GM19328 (cell line): ENCODE results near the gene DDC.
A peak's percentile ranks its signal among the peaks of the same experiment; 100 is the strongest.
"Not testable (repeated sequence)": the region's sequence is repeated elsewhere in the genome, so short reads cannot be mapped to it uniquely, and the experiment has no call there.

Experiments
- ATAC-seq: cut with Tn5 transposase; IDR thresholded peaks from one replicate; pipeline ENCODE4 v1.9.1; 2021; ENCODE audit warnings: mild to moderate bottlenecking, moderate library complexity; ENCODE audit not compliant: unreplicated experiment

DDC gene

GRCh38 chr7:50459183-50459582, 106.0 kb downstream of the DDC start:
- not testable (repeated sequence) for ATAC-seq

GRCh38 chr7:50458651-50459050, 106.6 kb downstream of the DDC start:
- ATAC-seq, result not testable (repeated sequence)

- ATAC-seq, result no peak
These were observed 108.7 kb downstream of the DDC start for GRCh38 chr7:50456371-50457123.

- ATAC-seq, result no peak
These were observed 109.5 kb downstream of the DDC start for GRCh38 chr7:50455658-50456057.

DNA sequence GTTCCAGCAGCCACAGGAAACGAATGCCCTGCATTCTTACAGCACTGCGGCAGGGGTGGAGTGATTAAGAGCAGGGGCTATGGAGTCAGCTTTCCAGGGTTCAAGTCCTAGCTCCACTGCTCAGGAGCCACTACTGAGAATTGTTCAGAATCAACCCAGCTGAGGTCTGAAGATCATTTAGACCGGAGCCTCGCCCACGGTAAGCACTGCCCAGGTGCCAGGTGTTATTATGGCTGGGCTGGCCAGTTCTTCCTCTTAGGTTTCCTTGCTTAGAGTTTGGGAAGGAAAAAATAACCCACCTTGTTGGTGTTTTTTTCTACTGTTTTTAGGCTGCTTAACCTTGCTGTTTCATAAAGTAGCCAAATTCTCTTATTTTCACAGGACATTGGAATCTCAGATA, 110.2 kb downstream of the DDC start:
- no peak for ATAC-seq

GRCh38 chr7:50450590-50451032, 114.6 kb downstream of the DDC start:
- peak; percentile 18 for ATAC-seq

GRCh38 chr7:50449881-50450589, 115.2 kb downstream of the DDC start, which contains the start of gene FIGNL1:
Gene FIGNL1 (minus strand): TSS chr7:50450350. CDS start chr7:50447287, 3,063 bp downstream.
- ATAC-seq, result peak; percentile 82

- ATAC-seq, result no peak
These were observed 115.7 kb downstream of the DDC start for GRCh38 chr7:50449501-50449880.

- ATAC-seq, result no peak
These were observed 116.4 kb downstream of the DDC start for GRCh38 chr7:50448823-50449222.

GRCh38 chr7:50446542-50446960, 118.7 kb downstream of the DDC start:
- no peak for ATAC-seq

- no peak for ATAC-seq
These were observed 128.9 kb downstream of the DDC start for GRCh38 chr7:50436133-50436806.

GRCh38 chr7:50431722-50432305, 133.4 kb downstream of the DDC start:
- no peak for ATAC-seq

DNA sequence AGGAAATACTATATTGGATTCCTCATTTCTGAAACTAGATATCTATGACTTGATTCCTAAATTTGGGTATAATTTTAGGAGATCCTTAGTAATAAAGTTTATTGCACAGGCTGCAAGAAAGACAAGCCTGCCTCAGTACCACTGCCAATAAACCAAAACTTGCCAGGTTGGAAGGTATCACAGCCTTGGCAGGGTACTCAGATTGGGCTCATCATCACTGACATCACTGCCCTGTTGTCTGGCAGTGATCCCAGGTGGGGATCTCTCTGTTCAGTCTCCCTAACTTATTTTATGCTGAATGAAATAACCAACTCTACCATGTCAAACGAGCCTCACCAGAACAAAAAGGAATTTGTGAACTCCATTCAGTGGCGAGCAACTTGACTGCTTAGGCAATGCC, 133.9 kb downstream of the DDC start:
- ATAC-seq, result no peak

GRCh38 chr7:50428911-50429310, 136.3 kb downstream of the DDC start:
- no peak for ATAC-seq

GRCh38 chr7:50427518-50427917, 137.7 kb downstream of the DDC start:
- ATAC-seq, result no peak

DNA sequence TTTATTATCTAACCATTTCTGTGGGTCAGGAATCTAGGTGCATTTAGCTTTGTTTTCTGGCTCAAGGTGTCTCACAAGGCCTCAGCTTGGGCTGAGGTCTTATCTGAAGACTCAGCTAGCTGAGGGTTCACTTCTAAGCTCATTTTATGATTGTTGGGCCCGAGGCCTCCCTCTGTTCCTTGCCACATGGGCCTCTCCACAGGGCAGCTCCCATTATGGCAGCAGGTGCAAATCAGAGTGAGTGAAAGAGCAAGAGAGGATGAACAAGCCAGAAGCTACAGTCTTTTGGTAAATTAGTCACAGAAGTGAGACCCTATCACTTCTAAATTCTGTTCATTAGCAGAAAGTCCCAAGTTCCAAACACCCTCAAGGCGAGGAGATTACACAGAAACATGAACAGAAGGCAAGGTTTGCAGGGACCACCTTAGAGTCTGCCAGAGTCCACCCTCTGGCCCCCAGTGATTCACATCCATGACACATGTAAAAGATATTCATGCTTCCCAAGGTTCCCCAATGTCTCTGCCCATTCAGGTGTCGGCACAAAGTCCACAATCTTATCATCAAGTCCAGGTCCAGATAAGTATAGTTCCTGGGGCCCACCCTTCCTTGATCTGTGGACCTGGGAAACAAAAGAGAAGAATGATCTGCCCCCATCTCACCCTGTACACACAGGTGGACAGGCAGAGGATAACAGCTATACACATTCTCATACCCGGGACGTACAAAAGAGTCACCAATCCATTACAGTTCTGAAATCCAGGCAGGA, 138.7 kb downstream of the DDC start:
- ATAC-seq, result no peak

- no peak for ATAC-seq
These were observed 139.9 kb downstream of the DDC start for GRCh38 chr7:50425318-50425717.

DNA sequence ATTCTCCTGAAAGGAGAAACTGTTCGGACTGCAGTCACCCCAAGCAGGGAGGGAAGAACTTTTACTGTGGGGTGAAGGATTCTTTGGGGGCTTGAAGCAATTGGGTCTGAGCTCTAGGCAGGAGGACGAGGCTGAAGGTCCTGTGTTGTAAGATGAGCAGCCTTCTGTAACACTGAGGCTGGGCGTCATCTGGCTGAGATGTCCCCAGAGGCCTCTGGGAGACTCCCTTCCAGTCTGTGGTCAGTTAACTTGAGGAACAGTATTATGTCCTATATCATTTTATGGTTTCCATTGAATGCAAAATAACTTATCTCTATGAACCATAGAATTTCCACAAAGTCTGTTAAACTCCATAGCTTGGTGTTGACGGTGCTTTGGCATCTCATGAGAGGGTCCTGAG, 141.3 kb downstream of the DDC start:
- ATAC-seq, result no peak

GRCh38 chr7:50422858-50423257, 142.3 kb downstream of the DDC start:
- no peak for ATAC-seq

DNA sequence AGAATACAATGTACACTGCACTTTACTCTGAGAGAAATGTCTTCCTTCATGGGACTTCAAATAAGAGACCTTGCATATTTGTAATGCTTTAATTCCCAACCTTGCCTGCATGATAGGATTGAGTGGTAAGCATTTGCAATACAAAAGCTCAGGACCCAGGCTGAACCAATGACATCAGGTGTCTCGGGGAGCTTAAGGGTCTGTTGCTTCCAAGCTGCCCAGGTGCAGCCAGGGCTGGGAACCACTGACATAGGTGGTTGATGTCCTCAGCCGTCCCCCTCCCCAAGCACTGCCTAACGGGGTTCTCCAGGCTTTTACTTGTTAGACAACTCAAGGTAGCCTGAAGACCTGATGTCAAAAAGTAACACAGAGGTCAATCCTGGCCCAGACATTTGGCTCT, 144.2 kb downstream of the DDC start:
- ATAC-seq, result no peak
